Lower leg skin (tissue), 4 donors: ENCODE measurements around the gene DCST1. TPM values are rescaled to one million over a fixed set of nuclear protein-coding genes. Genes with fewer than 3 reads are reported as not detected.
A peak's percentile ranks its signal among the peaks of the same experiment; 100 is the strongest.

Source experiments
- DNase-seq, 2 donors: peaks; one replicate each; pipeline ENCODE4 v3.0.0-alpha.2; 2019; ENCODE audit warnings: low spot score in 2 of 2
- H3K4me3 ChIP-seq: fragments of 200-600 bp; sonication (generic); 2 replicates; pipeline ENCODE4 v1.5.1; 2017; ENCODE audit warnings: mild to moderate bottlenecking, low read depth; ENCODE audit not compliant: poor library complexity, severe bottlenecking
- POLR2A ChIP-seq, 2 donors: fragments of 450-650 bp; IDR thresholded peaks; one replicate each; pipeline ENCODE4 v1.6.1; 2016 to 2017; ENCODE audit warnings: antibody characterized with exemption in 2 of 2, mild to moderate bottlenecking in 1 of 2, moderate library complexity in 1 of 2
- WGBS, 2 donors: methylation state at CpG; one replicate each; pipeline ENCODE4 v1.1.5; 2018; 5-methylcytosine and 5-hydroxymethylcytosine counted together
- intact Hi-C: fragments of 100-400 bp; cut with DNase I; formaldehyde crosslinking; loops from one replicate; pipeline ENCODE4 v1.15.0; 2023; ENCODE audit warnings: low total_unique reads
- total RNA-seq, 4 donors: library from RNA; depleted of rRNA; stranded (reverse); fragments of >200 nt; gene quantifications; one replicate each; pipeline ENCODE4 v1.1.0, GENCODE V29; 2016
- TF ChIP-seq, protein P1 (sequence below), 3 donors: fragments of 450-650 bp; IDR thresholded peaks; one replicate each; pipeline ENCODE4 v1.5.1; 2016; ENCODE audit warnings: antibody characterized with exemption in 3 of 3, mild to moderate bottlenecking in 3 of 3, moderate library complexity in 2 of 3

Gene DCST1
- total RNA-seq, 4 donors from 2014 or later: 0.38 to 3.6 (median 0.87) TPM

DNA sequence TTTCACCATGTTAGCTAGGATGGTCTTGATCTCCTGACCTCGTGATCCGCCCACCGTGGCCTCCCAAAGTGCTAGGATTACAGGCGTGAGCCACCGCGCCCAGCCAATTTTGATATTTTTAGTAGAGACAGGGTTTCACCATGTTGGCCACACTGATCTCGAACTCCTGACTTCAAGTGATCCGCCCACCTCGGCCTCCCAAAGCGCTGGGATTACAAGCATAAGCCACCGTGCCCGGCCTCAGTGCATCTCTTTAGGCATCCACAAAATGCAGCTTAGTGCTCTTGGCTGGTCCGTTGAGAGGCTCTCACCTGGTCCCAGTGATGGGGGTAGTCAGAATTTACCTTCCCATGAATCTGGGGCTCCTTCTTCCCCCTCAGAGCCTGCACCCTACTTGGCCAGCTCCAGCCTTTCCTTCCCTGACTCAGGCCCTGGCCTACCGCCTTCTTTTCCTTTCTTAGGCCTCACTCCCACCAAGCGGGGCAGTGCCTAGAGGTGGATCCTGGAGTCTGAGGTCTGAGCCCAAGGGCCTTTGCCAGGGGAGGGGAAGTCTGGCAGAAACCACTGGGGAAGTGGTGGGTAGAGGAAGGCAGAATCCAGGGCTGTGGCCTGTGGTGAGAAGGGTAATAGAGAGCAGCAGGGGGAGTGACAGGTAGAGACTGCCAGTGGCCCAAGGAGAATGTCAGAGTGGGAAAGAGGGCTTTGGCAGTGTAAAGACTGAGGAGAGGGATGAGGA is 36.5 kb upstream of the DCST1 start:
- intact Hi-C loops: no loop called here
- WGBS, 2 donors: 81 to 83% methylated on average over 15 of the region's 15 CpGs

DNA sequence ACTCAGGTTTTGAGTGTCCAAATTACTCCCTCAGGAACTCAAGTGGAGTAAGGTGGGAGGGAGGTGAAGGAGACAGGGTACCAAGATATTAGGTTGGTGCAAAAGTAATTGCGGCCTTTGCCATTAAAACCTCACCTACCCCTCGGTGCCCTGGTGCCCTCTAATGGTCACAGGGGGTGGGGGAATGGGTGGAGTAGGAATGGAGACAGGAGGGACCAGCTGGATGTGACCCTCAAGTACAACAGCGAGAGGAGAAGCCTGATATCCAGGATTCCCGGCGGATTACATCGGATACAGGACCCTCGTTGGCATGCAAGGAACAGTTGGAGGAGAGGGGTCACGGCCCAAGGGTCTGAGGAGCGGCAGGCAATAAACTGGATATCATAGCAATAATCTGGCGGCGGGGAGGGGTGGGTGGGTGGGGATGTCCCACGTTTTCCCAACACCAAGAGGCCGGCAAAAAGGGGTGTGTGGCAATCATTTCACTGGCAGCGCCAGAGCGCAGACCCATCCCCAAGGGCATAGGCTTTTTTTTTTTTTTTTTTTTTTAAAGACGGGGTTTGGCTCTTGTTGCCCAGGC is 35.3 kb upstream of the DCST1 start:
- H3K4me3 ChIP-seq: no peak overlapping the region
- peak; percentile 19 to 85 for DNase-seq
- WGBS, 2 donors: 69 to 71% methylated on average over 16 of the region's 16 CpGs
- TF ChIP-seq POLR2A (IDR thresholded peaks at IDR 0.05): no peak
- TF ChIP-seq, protein P1, sequence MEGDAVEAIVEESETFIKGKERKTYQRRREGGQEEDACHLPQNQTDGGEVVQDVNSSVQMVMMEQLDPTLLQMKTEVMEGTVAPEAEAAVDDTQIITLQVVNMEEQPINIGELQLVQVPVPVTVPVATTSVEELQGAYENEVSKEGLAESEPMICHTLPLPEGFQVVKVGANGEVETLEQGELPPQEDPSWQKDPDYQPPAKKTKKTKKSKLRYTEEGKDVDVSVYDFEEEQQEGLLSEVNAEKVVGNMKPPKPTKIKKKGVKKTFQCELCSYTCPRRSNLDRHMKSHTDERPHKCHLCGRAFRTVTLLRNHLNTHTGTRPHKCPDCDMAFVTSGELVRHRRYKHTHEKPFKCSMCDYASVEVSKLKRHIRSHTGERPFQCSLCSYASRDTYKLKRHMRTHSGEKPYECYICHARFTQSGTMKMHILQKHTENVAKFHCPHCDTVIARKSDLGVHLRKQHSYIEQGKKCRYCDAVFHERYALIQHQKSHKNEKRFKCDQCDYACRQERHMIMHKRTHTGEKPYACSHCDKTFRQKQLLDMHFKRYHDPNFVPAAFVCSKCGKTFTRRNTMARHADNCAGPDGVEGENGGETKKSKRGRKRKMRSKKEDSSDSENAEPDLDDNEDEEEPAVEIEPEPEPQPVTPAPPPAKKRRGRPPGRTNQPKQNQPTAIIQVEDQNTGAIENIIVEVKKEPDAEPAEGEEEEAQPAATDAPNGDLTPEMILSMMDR (IDR thresholded peaks at IDR 0.05): no peak
- intact Hi-C loops: no loop called here

More for the DNA sequence above, 36.5 kb upstream of the DCST1 start:
- H3K4me3 ChIP-seq: no peak overlapping the region
- no peak for TF ChIP-seq POLR2A (IDR thresholded peaks at IDR 0.05)
- TF ChIP-seq, protein P1 (IDR thresholded peaks at IDR 0.05): no peak
- DNase-seq: peak in 1 of 2 donors; percentile 79

DNA sequence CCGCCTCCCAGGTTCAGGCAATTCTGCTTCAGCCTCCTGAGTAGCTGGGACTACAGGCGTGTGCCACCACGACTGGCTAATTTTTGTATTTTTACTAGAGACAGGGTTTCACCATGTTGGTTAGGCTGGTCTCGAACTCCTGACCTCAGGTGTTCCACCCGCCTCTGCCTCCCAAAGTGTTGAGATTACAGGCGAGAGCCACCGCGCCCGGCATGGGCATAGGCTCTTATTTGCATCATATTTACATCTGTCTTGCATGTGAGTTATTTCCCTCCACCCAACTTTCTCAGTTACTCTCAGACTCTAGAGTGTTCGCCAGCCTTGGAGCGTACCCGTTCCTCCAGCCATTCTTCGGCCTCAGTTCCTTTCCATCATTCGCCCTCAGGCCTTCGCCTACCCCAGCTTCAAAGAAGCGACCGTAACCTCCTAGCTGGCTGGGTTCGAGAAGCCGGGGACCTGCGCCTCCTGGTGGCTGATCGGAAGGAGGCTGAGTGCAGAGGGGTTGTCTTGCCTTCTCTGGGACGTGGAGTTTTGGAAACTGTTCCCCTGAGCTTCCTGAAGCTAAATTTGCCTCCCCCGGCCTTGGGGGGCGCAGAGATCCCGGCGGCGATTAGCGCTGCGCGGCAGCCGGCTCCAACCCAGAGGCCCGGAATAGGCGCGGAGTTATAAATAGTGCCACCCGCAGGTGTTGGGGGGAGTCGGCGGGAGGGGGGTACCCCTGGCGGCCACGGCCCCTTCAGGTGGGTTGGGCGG is 34.6 kb upstream of the DCST1 start:
- peak in 1 of 2 donors; percentile 93 for DNase-seq
- WGBS, 2 donors: 12 to 13% methylated on average over 28 to 31 of the region's 40 CpGs
- H3K4me3 ChIP-seq: no peak overlapping the region
- intact Hi-C loops: no loop called here
- no peak for TF ChIP-seq POLR2A (IDR thresholded peaks at IDR 0.05)
- TF ChIP-seq, protein P1 (IDR thresholded peaks at IDR 0.05): peak in 1 of 3 donors; percentile 53

DNA sequence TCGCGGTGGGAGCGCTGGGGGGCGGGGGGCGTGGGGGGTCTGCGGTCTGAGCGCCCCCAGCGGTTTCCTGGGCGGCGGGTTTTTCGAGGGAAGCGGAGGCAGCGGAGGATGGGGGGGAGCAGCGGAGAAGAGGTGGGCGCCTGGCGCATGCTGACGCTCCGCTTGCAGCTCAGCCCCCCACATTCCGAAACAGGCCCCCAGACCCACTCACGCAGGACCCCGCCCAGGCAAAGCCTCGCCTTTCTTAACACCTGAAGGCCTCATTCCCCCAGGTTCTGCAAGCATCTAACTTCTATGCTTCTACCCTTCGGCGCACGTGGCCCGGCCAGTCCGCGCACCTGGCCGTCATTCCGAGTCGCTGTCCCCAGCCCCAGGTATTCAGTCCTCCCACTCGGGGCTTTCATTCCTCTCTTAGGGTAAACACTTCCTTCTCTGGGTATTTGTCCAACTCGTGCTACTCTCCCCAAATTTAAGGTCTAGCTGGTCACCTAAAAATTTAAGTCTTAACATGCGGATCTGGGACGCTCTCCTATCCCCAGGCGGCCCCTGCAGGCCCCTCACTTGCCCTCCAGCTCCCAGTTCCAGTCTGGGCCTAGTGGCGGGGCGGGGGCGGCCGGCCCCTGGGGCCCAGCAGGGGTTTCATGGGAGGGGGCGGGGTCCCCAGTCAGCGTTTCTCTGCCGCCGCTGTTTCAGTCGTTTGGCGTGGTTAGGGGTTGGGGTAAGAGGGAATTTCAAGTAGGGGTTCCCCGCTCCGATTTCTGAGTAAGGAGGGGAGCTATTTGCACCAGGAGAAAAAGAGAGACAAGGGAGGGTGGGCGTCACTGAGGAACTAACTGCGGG is 33.8 kb upstream of the DCST1 start:
- peak overlapping the region; percentile 4 for H3K4me3 ChIP-seq
- DNase-seq: peak in 1 of 2 donors; percentile 88
- WGBS, 2 donors: 1 to 2% methylated on average over 29 to 49 of the region's 50 CpGs
- intact Hi-C loops: no loop called here
- TF ChIP-seq, protein P1 (IDR thresholded peaks at IDR 0.05): no peak
- TF ChIP-seq POLR2A (IDR thresholded peaks at IDR 0.05): no peak

DNA sequence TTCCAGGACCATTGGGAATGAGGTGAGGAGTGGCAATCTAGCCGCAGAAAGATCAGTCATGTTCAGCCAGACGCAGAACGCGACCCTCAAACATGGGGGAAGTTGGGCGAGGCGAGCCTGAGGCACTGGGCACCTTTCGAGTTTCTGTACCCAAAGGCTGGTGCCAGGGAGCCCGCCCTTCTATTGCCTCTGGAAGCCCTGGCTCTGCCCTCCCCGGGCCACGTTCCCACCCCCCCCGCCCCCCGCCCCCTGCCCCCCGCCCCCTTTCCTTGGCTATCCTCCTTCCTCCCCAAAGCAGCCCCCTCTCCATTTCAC is 33.3 kb upstream of the DCST1 start:
- peak overlapping the region; percentile 4 for H3K4me3 ChIP-seq
- TF ChIP-seq POLR2A (IDR thresholded peaks at IDR 0.05): no peak
- TF ChIP-seq, protein P1 (IDR thresholded peaks at IDR 0.05): no peak
- WGBS, 2 donors: 1 to 3% methylated on average over 10 to 13 of the region's 13 CpGs
- peak in 1 of 2 donors; percentile 89 for DNase-seq
- intact Hi-C loops: no loop called here
